D341Med (cell line): Measurements from ENCODE around the gene GDI2.
"Not testable (repeated sequence)": the region's sequence is repeated elsewhere in the genome, so short reads cannot be mapped to it uniquely, and the experiment has no call there.

ENCODE experiments used
- DNase-seq: peaks from one replicate; pipeline ENCODE4 v3.0.0; 2012; ENCODE audit warnings: low spot score

Gene GDI2

DNA sequence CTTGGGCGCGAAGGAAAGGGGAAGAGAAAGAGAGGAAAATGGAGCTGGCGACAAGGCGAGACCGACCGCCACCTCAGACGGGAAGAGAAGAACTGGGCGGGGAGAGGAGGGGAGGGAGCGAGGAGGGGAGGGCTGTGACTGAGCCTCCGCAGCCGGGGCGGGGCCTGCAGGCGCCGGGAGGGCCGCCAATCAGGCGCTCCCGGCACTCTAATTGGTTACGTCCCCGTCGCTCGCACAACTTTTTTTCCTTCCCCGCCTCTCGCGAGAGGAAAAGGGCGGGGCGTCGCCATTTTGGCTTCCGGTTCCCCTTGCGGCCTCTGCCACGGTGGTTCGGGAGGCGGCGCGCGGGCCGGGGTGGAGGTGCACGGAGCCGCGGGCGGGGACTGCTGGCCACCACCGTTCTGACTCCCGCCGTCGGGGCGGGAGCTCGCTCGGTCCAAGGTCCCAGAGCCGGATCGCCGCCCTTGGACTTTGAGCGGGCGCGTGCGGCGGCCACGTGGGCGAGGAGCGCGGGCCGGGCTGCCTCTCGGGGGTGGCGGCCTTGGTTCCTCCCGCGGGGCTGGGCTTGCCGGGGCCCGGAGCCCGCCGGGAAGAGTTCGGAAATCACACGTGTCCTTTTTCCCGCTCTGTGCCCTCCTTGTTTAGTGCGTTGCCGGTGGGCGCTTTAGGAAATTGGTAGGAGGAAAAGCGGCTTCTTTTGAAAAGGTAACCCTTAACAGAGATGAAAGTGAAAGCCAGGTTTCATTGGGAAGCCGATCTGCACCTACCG is at the start of gene GDI2:
Gene GDI2, minus strand, starts transcription at position 94 of the 769 bp plus-strand sequence. CDS start 176 bp downstream, outside the sequence.
- peak; percentile 99 for DNase-seq

DNA sequence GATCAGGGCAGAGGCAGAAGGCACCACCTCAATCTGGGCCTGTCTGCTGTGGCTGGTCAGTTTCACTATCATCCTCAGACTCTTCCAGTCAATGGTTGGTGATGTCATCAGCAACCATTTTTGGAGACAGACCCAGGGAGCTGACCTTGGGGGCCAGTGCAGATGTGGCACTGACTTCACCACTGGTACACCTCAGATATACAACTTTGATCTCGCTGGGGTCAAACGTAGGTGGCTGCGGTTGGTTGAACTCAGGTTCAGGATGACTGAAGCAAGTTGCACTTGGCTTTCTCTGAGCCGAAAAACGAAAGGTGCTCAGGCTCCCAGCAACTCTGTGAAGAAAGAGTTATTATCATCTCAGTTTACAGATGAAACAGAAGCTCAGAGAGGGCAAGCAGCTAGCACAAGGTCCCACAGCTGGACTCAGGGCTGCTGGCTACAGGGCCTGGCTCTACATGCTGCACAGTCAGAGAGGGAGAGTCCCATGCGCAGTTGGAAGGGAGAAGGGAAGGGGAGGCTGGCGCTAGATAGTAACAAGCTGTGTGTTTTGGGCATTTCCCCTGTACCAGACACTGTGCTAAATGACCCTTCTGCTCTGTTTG is 49.2 kb upstream of the GDI2 start:
- no peak for DNase-seq

DNA sequence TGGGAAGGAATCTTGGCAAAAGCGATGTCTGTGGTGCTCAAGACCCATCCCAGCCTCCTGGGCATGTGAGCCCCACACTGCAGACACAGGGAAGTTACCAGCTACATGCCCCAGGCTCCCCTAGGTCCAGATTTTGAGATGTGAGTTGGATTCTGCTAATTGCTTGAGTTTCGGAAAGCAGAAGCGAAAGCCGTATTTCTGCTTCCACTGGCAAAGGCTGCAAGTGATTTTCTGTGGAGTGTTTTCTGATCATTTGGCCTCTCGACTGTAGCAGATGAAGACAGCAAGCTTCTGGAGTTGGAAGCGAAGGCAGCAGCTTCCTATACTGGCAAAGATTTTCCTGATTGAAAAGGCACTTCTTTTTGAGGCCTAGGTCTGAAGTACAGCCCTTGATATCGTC is 46.8 kb upstream of the GDI2 start:
- DNase-seq, result no peak

- DNase-seq, result no peak
Measured at GRCh38 chr10:5858811-5859210, 45.6 kb upstream of the GDI2 start.

DNA sequence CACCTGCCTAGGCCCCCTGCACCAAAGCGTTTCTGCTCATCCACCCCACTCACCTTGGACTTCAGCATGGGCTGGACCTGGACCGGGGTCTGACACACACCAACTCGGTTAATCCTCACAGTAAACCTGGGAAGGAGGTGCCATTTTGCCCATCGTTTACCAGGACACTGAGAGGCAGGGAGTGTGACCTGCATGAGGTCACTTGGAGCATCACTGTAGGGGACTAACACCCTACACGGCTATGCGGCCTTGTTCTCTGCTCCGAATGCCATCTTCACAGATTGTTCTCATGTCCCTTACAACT is 43.4 kb upstream of the GDI2 start:
- DNase-seq, result no peak

DNA sequence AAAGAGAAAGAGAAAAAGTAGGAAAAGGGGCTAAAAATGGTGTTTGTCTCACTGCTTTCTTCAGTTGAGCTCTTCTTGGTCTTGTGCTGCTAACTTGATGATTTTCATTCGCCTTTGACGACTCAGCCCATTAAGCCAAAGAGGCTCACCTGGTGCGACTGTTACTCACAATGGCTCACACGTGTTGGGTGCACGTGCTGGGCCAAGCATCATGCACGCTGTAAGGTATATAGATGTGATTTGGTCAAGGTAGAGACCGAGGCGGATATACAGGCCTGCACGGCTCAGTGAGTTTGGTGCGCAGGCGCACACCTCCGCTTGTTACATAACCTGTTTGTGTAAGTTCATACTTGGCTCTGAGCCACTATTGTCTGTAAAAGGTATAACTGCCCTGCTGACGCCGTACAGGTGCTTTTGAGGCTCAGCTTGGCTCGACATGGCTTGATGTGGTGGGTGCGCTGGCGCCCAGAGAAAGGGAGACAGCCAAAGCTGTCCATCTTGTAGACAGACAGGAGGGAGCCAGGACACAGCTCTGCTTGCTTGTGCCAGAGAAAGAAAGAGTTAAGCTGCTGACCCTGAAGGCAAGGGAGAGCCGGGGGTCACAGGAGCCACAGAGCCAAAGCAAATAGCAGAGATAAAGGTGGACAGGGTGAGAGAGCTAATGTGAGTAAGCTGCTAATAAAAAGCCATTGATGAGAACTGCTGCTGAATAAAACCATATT is 42.9 kb upstream of the GDI2 start:
- DNase-seq, result no peak

- DNase-seq, result no peak
Measured at GRCh38 chr10:5854131-5854475, 40.9 kb upstream of the GDI2 start.

DNA sequence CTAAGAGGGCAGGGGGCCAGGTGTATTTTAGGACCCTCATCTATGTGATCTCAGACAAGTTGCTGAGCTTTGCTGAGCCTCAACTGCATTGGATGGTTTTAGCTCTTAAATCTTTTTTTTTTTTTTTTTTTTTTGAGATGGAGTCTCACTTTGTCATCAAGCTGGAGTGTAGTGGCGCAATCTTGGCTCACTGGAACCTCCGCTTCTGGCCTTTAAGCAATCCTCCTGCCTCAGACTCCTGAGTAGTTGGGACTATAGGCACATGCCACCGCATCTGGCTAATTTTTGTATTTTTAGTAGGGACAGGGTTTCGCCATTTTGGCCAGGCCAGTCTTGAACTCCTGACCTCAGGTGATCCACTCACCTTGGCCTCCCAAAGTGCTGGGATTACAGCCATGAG is 33.4 kb upstream of the GDI2 start:
- not testable (repeated sequence) for DNase-seq

GRCh38 chr10:5844345-5845055 is 31.3 kb upstream of the GDI2 start:
- DNase-seq, result no peak

GRCh38 chr10:5843686-5844344 is 30.6 kb upstream of the GDI2 start:
- no peak for DNase-seq

GRCh38 chr10:5841965-5842364 is 28.7 kb upstream of the GDI2 start:
- no peak for DNase-seq

GRCh38 chr10:5840314-5841307 is 27.4 kb upstream of the GDI2 start:
- DNase-seq, result no peak

DNA sequence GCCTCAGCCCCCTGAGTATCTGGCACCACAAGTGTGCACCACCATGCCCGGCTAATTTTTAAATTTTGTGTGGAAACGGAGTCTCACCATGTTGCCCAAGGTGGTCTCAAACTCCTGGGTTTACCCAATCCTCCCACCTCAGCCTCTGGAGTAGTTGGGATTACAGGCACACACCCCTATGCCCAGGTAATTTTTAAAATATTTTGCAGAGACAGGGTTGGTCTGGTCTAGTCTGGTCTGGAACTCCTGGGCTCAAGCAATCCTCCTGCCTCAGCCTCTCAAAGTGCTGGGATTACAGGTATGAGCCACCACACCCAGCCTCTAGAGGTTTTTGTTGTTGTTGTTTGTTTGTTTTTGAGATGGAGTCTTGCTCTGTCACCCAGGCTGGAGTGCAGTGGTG is 22.9 kb upstream of the GDI2 start:
- DNase-seq, result not testable (repeated sequence)

DNA sequence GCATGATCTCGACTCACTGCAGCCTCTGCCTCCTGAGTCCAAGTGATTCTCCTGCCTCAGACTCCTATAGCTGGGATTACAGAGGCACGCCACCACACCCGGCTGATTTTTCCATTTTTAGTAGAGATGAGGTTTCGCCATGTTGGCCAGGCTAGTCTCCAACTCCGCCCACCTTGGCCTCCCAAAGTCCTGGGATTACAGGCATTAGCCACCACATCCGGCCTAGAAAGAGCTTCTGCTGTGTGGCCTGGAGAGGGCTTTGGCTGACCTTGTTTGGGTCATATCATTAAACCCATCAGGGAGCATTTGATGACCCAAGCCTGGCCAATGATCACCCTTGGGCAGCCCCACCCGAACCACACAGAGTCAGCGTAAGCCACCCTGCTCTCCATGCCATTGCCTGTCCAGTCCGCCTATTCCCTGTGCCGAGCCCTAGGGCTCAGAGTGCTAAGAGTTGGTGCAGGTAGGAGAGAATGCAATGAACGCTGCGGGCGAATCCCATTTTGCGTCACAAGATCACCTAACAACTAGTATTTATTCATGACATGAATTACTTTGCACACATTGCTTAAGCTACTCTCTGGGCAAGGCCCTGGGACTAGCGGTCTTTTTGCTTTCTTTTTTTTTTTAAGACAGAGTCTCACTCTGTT is 22.3 kb upstream of the GDI2 start:
- no peak for DNase-seq

GRCh38 chr10:5833814-5834213 is 20.6 kb upstream of the GDI2 start:
- DNase-seq, result no peak

GRCh38 chr10:5832946-5833345 is 19.7 kb upstream of the GDI2 start:
- no peak for DNase-seq

GRCh38 chr10:5831446-5831782 is 18.2 kb upstream of the GDI2 start:
- DNase-seq, result no peak

- no peak for DNase-seq
Measured at GRCh38 chr10:5830629-5831445, 17.6 kb upstream of the GDI2 start.

DNA sequence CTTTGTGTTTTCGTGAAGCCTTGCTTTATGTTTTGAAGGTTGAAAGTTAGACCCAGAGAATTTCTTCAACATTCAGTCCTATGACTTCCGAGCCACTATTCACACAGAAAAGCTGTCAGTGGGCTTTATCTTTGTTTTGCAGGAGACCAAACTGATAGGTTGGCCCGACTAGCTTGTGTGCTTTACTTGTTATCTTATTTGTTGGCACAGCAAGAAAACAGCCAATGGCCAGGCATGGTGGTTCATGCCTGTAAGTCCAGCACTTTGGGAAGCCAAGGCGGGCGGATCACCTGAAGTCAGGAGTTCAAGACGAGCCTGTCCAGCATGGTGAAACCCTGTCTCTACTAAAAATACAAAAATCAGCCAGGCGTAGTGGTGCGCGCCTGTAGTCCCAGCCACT is 16.0 kb upstream of the GDI2 start:
- DNase-seq, result no peak

GRCh38 chr10:5828725-5829124 is 15.5 kb upstream of the GDI2 start:
- no peak for DNase-seq
